SK-N-SH (cell line): ENCODE results near the gene C14orf132. TPM values are rescaled to one million over a fixed set of nuclear protein-coding genes. Genes with fewer than 3 reads are reported as not detected.

Experiments
- CTCF ChIA-PET: fragments of 300-600, 350-600 bp; formaldehyde crosslinking; extraction: SDS; loops from one replicate; lab custom pipeline; 2021; lab: Yijun Ruan, JAX
- POLR2A ChIA-PET: fragments of 350-600 bp; sonication (Branson Sonifier 250); formaldehyde crosslinking; extraction: SDS; loops from one replicate; lab custom pipeline; 2020; ENCODE audit warnings: antibody characterized with exemption, inconsistent platforms; lab: Yijun Ruan, JAX
- DNase-seq: peaks from one replicate; pipeline ENCODE4 v3.0.0; 2012
- H2AFZ ChIP-seq: fragments of 200-600 bp; sonication (generic); 2 replicates; pipeline ENCODE4 v1.8.1; 2016; ENCODE audit warnings: antibody characterized with exemption, mild to moderate bottlenecking, low read depth
- H3F3A ChIP-seq: fragments of 200-600 bp; sonication (generic); replicated peaks from 2 replicates; pipeline ENCODE3; 2016; ENCODE audit warnings: antibody characterized with exemption, mild to moderate bottlenecking; ENCODE audit not compliant: insufficient read depth
- H3K27ac ChIP-seq, 2 experiments: fragments of 200-500 bp in 1 of 2; fragments of 200-600 bp in 1 of 2; sonication (Bioruptor generic) in 1 of 2; sonication (generic), shearing (Covaris generic) in 1 of 2; 2 replicates each; pipeline versions ENCODE4 v1.5.1 to v1.6.1; 2014 to 2016; ENCODE audit warnings: low read depth in 2 of 2, inconsistent platforms in 1 of 2, low read length in 1 of 2, mild to moderate bottlenecking in 1 of 2, mixed read lengths in 1 of 2
- H3K27me3 ChIP-seq: fragments of 200-600 bp; sonication (generic), shearing (Covaris generic); 2 replicates; pipeline ENCODE4 v1.6.1; 2016; ENCODE audit warnings: mixed run types; ENCODE audit not compliant: insufficient read depth
- H3K36me3 ChIP-seq, 2 experiments: fragments of 200-500 bp in 1 of 2; fragments of 200-600 bp in 1 of 2; sonication (Bioruptor generic) in 1 of 2; sonication (generic) in 1 of 2; replicated peaks in 1 of 2; 2 replicates each; pipeline versions ENCODE3 to v1.5.1; 2014 to 2016; ENCODE audit warnings: low read length in 1 of 2, mild to moderate bottlenecking in 1 of 2; ENCODE audit not compliant: insufficient read depth in 2 of 2, control insufficient read depth in 1 of 2
- H3K4me1 ChIP-seq, 2 experiments: fragments of 200-500 bp in 1 of 2; fragments of 200-600 bp in 1 of 2; sonication (Bioruptor generic) in 1 of 2; sonication (generic), shearing (Covaris generic) in 1 of 2; 2 replicates each; pipeline versions ENCODE4 v1.5.1 to v1.6.1; 2014 to 2016; ENCODE audit warnings: low read depth in 1 of 2, low read length in 1 of 2, mixed run types in 1 of 2; ENCODE audit not compliant: insufficient read depth in 2 of 2, control insufficient read depth in 1 of 2
- H3K4me2 ChIP-seq: fragments of 200-600 bp; sonication (generic), shearing (Covaris generic); 2 replicates; pipeline ENCODE4 v1.6.1; 2017; ENCODE audit warnings: mixed run types
- H3K4me3 ChIP-seq, 2 experiments: fragments of 200-500 bp in 1 of 2; fragments of 200-600 bp in 1 of 2; sonication (Bioruptor generic) in 1 of 2; sonication (generic), shearing (Covaris generic) in 1 of 2; 2 replicates each; pipeline versions ENCODE4 v1.5.1 to v1.8.1; 2014 to 2016; ENCODE audit warnings: low read depth in 2 of 2, inconsistent platforms in 1 of 2, low read length in 1 of 2, mild to moderate bottlenecking in 1 of 2, mixed read lengths in 1 of 2, moderate library complexity in 1 of 2
- H3K79me2 ChIP-seq: fragments of 200-600 bp; sonication (generic); 2 replicates; pipeline ENCODE4 v1.8.1; 2017; ENCODE audit warnings: mild to moderate bottlenecking; ENCODE audit not compliant: insufficient read depth
- H3K9ac ChIP-seq: fragments of 200-600 bp; sonication (generic); 2 replicates; pipeline ENCODE4 v1.6.1; 2017; ENCODE audit warnings: mixed run types
- H3K9me2 ChIP-seq: fragments of 200-600 bp; sonication (generic); 2 replicates; pipeline ENCODE4 v1.6.1; 2017; ENCODE audit warnings: mixed run types
- H3K9me3 ChIP-seq: fragments of 200-600 bp; sonication (generic); 2 replicates; pipeline ENCODE4 v1.6.1; 2017; ENCODE audit warnings: mixed run types, mild to moderate bottlenecking, moderate library complexity
- H4K20me1 ChIP-seq: fragments of 200-600 bp; sonication (generic); 2 replicates; pipeline ENCODE4 v1.6.1; 2017; ENCODE audit warnings: mild to moderate bottlenecking, mixed run types; ENCODE audit not compliant: insufficient read depth
- CHD2 ChIP-seq: fragments of 150-350 bp; IDR thresholded peaks from 2 replicates; pipeline ENCODE4 v1.6.1; 2018; ENCODE audit warnings: low read length; ENCODE audit not compliant: partially characterized antibody
- ELF1 ChIP-seq: IDR thresholded peaks from 2 replicates; pipeline ENCODE4 v1.4.0; 2012
- EP300 ChIP-seq, 2 experiments: IDR thresholded peaks; 2 replicates each; pipeline versions ENCODE4 v1.4.0 to v1.6.1; 2012; ENCODE audit warnings: borderline replicate concordance in 1 of 2, low read depth in 1 of 2, low read length in 1 of 2
- FOXM1 ChIP-seq: IDR thresholded peaks from 2 replicates; pipeline ENCODE4 v1.4.0; 2012; ENCODE audit warnings: low read depth, mild to moderate bottlenecking
- GABPA ChIP-seq: IDR thresholded peaks from 2 replicates; pipeline ENCODE4 v1.4.0; 2012; ENCODE audit warnings: low read depth, mild to moderate bottlenecking
- GATA2 ChIP-seq: sonication (generic); formaldehyde crosslinking; IDR thresholded peaks from 2 replicates; pipeline ENCODE4 v1.5.0; 2020; ENCODE audit warnings: mild to moderate bottlenecking, missing genetic modification reagents
- JUND ChIP-seq: IDR thresholded peaks from 2 replicates; pipeline ENCODE4 v1.4.0; 2012
- MAX ChIP-seq: IDR thresholded peaks from 2 replicates; pipeline ENCODE4 v1.4.0; 2012; ENCODE audit warnings: low read depth
- MEF2A ChIP-seq: IDR thresholded peaks from 2 replicates; pipeline ENCODE4 v1.4.0; 2012; ENCODE audit warnings: low read depth, borderline replicate concordance
- MXI1 ChIP-seq: IDR thresholded peaks from 2 replicates; pipeline ENCODE4 v1.6.1; 2012; ENCODE audit warnings: mild to moderate bottlenecking, low read depth, low read length, improper control_type of control experiment
- NFIC ChIP-seq: IDR thresholded peaks from 2 replicates; pipeline ENCODE4 v1.4.0; 2012; ENCODE audit warnings: borderline replicate concordance
- NRF1 ChIP-seq: IDR thresholded peaks from 2 replicates; pipeline ENCODE4 v1.6.1; 2012; ENCODE audit warnings: low read depth, mild to moderate bottlenecking, low read length
- POLR2AphosphoS5 ChIP-seq: IDR thresholded peaks from 2 replicates; pipeline ENCODE4 v1.6.1; 2012; ENCODE audit warnings: low read depth, low read length
- RAD21 ChIP-seq: IDR thresholded peaks from 2 replicates; pipeline ENCODE4 v1.6.1; 2012; ENCODE audit warnings: mild to moderate bottlenecking, low read length
- RCOR1 ChIP-seq: fragments of 150-350 bp; IDR thresholded peaks from 2 replicates; pipeline ENCODE4 v1.6.1; 2017; ENCODE audit warnings: antibody characterized with exemption, low read length
- RXRA ChIP-seq: IDR thresholded peaks from 2 replicates; pipeline ENCODE4 v1.4.0; 2012; ENCODE audit warnings: low read depth, mild to moderate bottlenecking, borderline replicate concordance
- TAF1 ChIP-seq: IDR thresholded peaks from 2 replicates; pipeline ENCODE4 v1.6.1; 2012; ENCODE audit warnings: low read depth, mild to moderate bottlenecking, low read length, moderate library complexity, borderline replicate concordance
- TCF12 ChIP-seq: IDR thresholded peaks from 2 replicates; pipeline ENCODE4 v1.4.0; 2012
- TEAD4 ChIP-seq: IDR thresholded peaks from 2 replicates; pipeline ENCODE4 v1.4.0; 2012; ENCODE audit warnings: mild to moderate bottlenecking, borderline replicate concordance; ENCODE audit not compliant: insufficient read depth
- YY1 ChIP-seq: IDR thresholded peaks from 2 replicates; pipeline ENCODE4 v1.4.0; 2012; ENCODE audit warnings: low read depth, mild to moderate bottlenecking
- ZBTB33 ChIP-seq: IDR thresholded peaks from 2 replicates; pipeline ENCODE4 v1.4.0; 2012; ENCODE audit warnings: low read depth, borderline replicate concordance
- polyA plus RNA-seq, 3 experiments: library from polyadenylated mRNA; depleted of rRNA; stranded (reverse); fragments of >200 nt; gene quantifications; 2 replicates each; pipeline ENCODE4 v1.2.3, GENCODE V29; 2012
- TF ChIP-seq, protein P1 (sequence below): IDR thresholded peaks from 2 replicates; pipeline ENCODE4 v1.4.0; 2012; ENCODE audit warnings: low read depth, borderline replicate concordance
- TF ChIP-seq, protein P2 (sequence below): IDR thresholded peaks from 2 replicates; pipeline ENCODE4 v1.6.1; 2012; ENCODE audit warnings: mild to moderate bottlenecking, low read depth, low read length, moderate library complexity
- TF ChIP-seq, protein P3 (sequence below): IDR thresholded peaks from 2 replicates; pipeline ENCODE4; 2012

Gene C14orf132
- polyA plus RNA-seq, 1 of the 3 experiments (the other 2 are of a cell fraction): 5.5 TPM

DNA sequence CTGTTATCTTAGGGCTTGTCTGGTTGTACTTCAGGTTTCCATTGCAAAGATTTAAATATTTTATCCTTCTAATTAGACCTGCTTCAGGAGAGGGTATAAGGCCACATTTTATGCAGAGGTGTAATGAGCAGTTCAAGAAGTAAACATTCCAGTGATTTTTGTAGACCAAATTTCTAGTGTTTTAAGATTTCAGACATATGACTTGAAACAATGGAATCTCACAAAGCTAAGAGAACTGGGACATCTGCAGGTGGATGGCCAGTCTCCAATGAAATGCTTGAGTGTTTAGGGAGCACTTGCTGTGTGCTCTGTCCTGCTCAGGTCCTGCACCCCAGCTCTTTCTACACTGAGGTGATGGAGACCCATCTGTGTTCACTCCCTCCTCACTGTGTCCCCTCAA is 7.9 kb downstream of the C14orf132 start (continued):
- TF ChIP-seq GATA2: no peak
- no peak for TF ChIP-seq ELF1
- TF ChIP-seq TAF1: no peak
- TF ChIP-seq, protein P1, sequence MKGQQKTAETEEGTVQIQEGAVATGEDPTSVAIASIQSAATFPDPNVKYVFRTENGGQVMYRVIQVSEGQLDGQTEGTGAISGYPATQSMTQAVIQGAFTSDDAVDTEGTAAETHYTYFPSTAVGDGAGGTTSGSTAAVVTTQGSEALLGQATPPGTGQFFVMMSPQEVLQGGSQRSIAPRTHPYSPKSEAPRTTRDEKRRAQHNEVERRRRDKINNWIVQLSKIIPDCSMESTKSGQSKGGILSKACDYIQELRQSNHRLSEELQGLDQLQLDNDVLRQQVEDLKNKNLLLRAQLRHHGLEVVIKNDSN: no peak

GRCh38 chr14:96049932-96050331 is 10.8 kb downstream of the C14orf132 start:
- H4K20me1 ChIP-seq: no peaks in the 10 kb centered on the region; the same call in 1 of the 2 replicates
- no peaks in the 10 kb centered on the region for H3F3A ChIP-seq
- no peak for TF ChIP-seq POLR2AphosphoS5
- TF ChIP-seq JUND: no peak
- TF ChIP-seq CHD2: no peak
- no peak for TF ChIP-seq EP300 (IDR thresholded peaks at IDR 0.05; ENCODE audit: borderline replicate concordance in 1 of 2, low read depth in 1 of 2, low read length in 1 of 2)
- TF ChIP-seq MEF2A: no peak
- no peak for TF ChIP-seq RAD21
- TF ChIP-seq, protein P1: no peak
- TF ChIP-seq MXI1: no peak
- TF ChIP-seq ZBTB33: no peak
- no peak for TF ChIP-seq FOXM1
- TF ChIP-seq, protein P2, sequence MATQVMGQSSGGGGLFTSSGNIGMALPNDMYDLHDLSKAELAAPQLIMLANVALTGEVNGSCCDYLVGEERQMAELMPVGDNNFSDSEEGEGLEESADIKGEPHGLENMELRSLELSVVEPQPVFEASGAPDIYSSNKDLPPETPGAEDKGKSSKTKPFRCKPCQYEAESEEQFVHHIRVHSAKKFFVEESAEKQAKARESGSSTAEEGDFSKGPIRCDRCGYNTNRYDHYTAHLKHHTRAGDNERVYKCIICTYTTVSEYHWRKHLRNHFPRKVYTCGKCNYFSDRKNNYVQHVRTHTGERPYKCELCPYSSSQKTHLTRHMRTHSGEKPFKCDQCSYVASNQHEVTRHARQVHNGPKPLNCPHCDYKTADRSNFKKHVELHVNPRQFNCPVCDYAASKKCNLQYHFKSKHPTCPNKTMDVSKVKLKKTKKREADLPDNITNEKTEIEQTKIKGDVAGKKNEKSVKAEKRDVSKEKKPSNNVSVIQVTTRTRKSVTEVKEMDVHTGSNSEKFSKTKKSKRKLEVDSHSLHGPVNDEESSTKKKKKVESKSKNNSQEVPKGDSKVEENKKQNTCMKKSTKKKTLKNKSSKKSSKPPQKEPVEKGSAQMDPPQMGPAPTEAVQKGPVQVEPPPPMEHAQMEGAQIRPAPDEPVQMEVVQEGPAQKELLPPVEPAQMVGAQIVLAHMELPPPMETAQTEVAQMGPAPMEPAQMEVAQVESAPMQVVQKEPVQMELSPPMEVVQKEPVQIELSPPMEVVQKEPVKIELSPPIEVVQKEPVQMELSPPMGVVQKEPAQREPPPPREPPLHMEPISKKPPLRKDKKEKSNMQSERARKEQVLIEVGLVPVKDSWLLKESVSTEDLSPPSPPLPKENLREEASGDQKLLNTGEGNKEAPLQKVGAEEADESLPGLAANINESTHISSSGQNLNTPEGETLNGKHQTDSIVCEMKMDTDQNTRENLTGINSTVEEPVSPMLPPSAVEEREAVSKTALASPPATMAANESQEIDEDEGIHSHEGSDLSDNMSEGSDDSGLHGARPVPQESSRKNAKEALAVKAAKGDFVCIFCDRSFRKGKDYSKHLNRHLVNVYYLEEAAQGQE: no peak
- TF ChIP-seq, protein P3, sequence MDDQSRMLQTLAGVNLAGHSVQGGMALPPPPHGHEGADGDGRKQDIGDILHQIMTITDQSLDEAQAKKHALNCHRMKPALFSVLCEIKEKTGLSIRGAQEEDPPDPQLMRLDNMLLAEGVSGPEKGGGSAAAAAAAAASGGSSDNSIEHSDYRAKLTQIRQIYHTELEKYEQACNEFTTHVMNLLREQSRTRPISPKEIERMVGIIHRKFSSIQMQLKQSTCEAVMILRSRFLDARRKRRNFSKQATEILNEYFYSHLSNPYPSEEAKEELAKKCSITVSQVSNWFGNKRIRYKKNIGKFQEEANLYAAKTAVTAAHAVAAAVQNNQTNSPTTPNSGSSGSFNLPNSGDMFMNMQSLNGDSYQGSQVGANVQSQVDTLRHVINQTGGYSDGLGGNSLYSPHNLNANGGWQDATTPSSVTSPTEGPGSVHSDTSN: peak; percentile 58
- TF ChIP-seq NFIC: peak; percentile 23; the same call in 1 of the 2 replicates
- TF ChIP-seq TAF1: no peak
- TF ChIP-seq TEAD4: no peak
- no peak for TF ChIP-seq RXRA
- TF ChIP-seq RCOR1: no peak
- TF ChIP-seq TCF12: peak; percentile 36; the same call in 1 of the 2 replicates
- TF ChIP-seq GABPA: no peak
- no peak for TF ChIP-seq YY1
- no peak for TF ChIP-seq MAX
- TF ChIP-seq NRF1: no peak
- TF ChIP-seq, all 33 proteins: peak for 3
- Histone ChIP-seq H3K4me1 (peaks cover 10 to 56% of the 10 kb centered on the region in 2 experiments; a peak in 3 of 4 replicates), H3K4me3 (no peak overlapping the region), H3K36me3 (no peaks in the 10 kb centered on the region), H3K9ac (no peak overlapping the region), H2AFZ (no peak overlapping the region), H3K27me3 (no peaks in the 10 kb centered on the region), H3K4me2 (no peak overlapping the region), H3K9me3 (no peaks in the 10 kb centered on the region), H3K79me2 (peaks cover 24% of the 10 kb centered on the region), H3K9me2 (no peaks in the 10 kb centered on the region), H3K27ac (peak overlapping the region in 1 of 2 experiments; percentile 71; a peak in 2 of 4 replicates)
- no peak for DNase-seq
- ChIA-PET POLR2A (no interaction called here), CTCF (interaction anchor here (1.5 to 3.5 kb wide), 3 partner anchors 10 to 51 kb away, joined by 5 to 11 read pairs (median 7); no protein-coding TSS in a partner anchor)
